ES-I3 (cell line): ENCODE measurements around the gene MCRIP1.

ENCODE experiments used
- H3K36me3 ChIP-seq: 2 replicates; pipeline ENCODE4 v1.6.1; 2013; ENCODE audit warnings: mild to moderate bottlenecking, low read length, control low read depth, moderate library complexity; ENCODE audit not compliant: insufficient read depth
- H3K4me1 ChIP-seq: 2 replicates; pipeline ENCODE4 v1.6.1; 2013; ENCODE audit warnings: mild to moderate bottlenecking, control low read depth, low read length; ENCODE audit not compliant: insufficient read depth
- H3K9ac ChIP-seq: 2 replicates; pipeline ENCODE4 v1.6.1; 2013; ENCODE audit warnings: low read depth, mild to moderate bottlenecking, low read length, moderate library complexity
- H3K9me3 ChIP-seq: 2 replicates; pipeline ENCODE4 v1.6.1; 2013; ENCODE audit warnings: mild to moderate bottlenecking, low read length, moderate library complexity; ENCODE audit not compliant: control insufficient read depth, insufficient read depth

Gene MCRIP1

DNA sequence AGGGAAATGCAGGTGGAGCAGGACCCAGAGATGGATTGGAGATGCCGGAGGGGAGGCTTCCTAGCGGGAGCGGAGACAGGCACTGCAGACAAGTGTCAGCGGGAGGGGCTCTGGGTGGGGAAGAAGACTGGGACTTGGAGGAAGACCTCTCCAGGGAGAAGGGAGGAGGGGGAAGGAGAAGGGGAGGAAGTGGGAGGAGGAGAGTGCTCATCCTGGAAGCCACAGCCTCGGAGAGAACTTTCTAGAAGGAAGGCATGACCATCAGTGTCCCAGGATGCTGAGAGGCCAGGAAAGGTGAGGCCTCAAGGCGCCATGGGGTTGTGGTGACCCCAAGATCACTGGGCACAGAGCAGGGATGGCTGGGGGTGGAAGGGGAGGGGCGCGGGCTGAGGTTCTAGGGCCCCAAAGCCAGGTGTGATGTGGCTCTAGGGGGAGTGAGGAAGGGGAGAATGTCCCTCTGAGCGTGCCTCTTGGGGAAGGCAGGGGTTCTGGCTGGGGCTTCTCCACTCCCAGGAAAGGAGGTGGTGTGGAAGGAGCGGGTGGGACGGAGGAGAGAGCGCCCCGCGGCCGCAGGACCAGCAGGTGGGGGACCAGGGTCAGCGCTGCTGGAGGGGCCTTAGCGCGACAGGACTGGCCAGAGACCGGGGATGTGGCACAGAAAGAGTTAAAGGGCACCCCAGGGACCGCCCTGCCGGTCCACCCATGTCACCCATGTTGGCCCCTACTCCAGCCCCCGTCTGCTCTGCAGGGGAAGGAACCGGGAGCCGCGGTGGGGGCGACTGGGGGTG lies 30.0 kb downstream of the MCRIP1 start:
- no peaks in the 10 kb centered on the region for H3K4me1 ChIP-seq
- H3K9me3 ChIP-seq = peaks cover 4% of the 10 kb centered on the region; the same call in 1 of the 2 replicates
- peak overlapping the region; percentile 57; the same call in 1 of the 2 replicates for H3K9ac ChIP-seq
- H3K36me3 ChIP-seq = no peaks in the 10 kb centered on the region

DNA sequence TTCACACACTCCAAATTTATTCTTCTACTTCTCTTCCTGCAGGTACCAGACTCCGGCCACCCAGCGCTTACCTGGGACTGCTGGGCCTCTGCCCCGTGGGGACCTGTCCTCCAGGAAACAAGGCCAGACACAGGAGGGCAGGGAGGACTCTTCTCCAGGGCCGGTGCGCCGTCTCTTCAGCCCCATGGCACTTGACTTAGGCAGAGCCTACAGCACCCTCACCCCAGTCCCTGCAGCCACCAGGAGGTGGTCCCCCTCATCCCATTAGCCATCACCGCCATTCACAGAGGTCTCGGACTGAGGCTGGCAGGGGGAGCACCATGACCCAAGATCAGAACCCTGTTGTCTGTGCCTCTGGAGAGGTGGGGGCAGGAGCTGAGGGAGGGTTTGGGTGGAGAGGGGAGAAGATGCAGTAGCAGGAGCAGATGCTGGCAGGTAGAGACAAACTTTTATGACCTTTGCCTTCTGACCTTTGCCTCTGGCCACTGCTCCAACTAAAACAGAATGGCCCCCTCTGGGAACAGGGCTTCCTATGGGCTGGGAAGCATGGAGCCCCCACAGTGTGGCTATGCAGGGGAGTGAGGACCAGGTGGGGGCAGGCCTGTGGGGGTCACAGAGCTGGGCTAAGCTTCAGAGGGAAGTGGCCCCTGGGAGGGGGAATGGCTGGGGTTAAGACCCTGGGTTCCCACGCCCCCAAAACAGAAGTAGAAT lies 30.9 kb downstream of the MCRIP1 start:
- H3K9me3 ChIP-seq = peaks cover 4% of the 10 kb centered on the region; the same call in 1 of the 2 replicates
- H3K4me1 ChIP-seq = no peaks in the 10 kb centered on the region
- H3K36me3 ChIP-seq = no peaks in the 10 kb centered on the region
- no peak overlapping the region for H3K9ac ChIP-seq

DNA sequence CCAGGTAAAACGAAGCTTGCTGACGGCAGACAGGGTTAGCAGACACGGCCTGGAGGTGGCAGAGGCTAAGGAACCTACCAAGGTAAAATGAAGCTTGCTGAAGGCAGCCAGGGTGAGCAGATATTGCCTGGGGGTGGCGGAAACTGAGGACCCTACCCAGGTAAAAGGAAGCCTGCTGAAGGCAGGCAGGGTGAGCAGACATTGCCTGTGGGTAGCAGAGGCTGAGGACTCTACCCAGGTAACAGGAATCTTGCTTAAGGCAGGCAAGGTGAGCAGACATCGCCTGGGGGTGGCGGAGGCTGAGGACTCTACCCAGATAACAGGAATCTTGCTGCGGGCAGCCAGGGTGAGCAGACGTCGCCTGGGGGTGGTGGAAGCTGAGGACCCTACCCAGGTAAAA lies 31.8 kb downstream of the MCRIP1 start:
- no peaks in the 10 kb centered on the region for H3K36me3 ChIP-seq
- H3K9ac ChIP-seq = no peak overlapping the region
- H3K9me3 ChIP-seq = peaks cover 4% of the 10 kb centered on the region; the same call in 1 of the 2 replicates
- H3K4me1 ChIP-seq = no peaks in the 10 kb centered on the region

DNA sequence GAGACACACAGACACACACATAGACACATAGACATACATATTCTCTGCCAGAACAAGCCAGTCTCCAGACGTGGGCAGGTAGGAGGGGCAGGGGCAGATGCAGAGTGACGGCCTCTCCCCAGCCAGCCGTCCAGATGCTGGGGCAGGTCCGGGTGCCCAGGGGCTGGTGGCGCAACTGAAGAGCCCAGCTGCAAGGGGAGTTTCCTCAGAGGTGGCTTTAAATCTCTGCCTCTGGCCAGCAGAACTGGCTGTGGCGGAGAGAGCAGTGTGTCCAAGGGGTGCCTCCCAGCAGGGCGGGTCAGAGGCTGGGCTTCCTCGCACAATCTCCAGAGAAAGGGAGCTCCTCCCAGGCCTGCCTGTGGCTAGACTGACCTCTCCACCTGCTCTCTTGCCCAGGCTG lies 38.6 kb downstream of the MCRIP1 start:
- H3K9me3 ChIP-seq = no peaks in the 10 kb centered on the region
- H3K4me1 ChIP-seq = no peaks in the 10 kb centered on the region
- H3K36me3 ChIP-seq = no peaks in the 10 kb centered on the region
- no peak overlapping the region for H3K9ac ChIP-seq

DNA sequence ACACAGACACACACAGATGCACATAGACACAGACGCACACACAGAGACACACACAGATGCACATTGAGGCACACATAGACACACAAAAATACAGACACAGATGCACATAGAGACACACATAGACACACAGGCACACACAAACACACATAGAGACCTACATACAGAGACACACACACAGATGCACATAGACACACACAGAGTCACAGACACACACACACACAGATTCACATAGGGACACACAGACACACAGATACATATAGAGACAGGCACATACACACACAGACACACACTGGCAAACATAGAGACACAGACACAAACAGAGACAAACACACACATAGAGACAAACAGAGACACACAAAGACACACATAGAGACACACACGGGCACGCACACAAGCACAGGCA lies 39.0 kb downstream of the MCRIP1 start:
- Histone ChIP-seq H3K4me1 (no peaks in the 10 kb centered on the region), H3K9ac (no peak overlapping the region), H3K9me3 (no peaks in the 10 kb centered on the region), H3K36me3 (no peaks in the 10 kb centered on the region)

DNA sequence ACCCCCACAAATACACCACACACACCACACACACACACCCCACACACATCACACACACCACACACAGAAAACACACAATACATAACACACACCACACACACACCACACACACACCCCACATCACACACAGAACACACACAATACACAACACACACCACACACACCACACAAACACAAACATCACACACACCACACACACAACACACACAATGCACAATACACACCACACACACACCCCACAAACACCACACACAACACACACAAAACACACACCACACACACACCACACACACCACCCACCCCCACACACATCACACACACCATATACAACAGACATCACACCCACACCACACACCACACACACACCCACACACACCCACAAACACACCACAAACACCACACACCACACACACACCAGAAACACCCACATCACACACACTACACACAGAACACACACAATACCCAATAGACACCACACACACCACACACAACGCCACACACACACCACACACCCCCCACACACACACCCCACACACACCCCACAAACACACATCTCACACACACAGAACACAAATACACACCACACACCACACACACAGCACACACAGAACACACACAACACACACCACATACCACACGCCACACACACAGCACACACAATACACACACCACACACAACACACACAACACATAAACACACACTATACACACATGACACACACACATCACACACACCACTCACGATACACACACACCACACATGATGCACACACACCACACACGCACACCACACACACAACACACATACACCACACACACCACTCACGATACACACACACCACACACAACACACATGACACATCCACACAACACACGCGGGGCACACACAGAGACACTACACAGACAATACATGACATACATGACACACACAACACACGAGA lies 40.1 kb downstream of the MCRIP1 start:
- no peaks in the 10 kb centered on the region for H3K4me1 ChIP-seq

More for the DNA sequence above, 40.1 kb downstream of the MCRIP1 start:
- no peak overlapping the region for H3K9ac ChIP-seq
- no peaks in the 10 kb centered on the region for H3K9me3 ChIP-seq
- no peaks in the 10 kb centered on the region for H3K36me3 ChIP-seq
